IMR-90 (cell line): ENCODE data around the gene FAM20A. TPM values are rescaled to one million over a fixed set of nuclear protein-coding genes. Genes with fewer than 3 reads are reported as not detected.
A peak's percentile ranks its signal among the peaks of the same experiment; 100 is the strongest.

Source experiments
- ATAC-seq: fragments of 200-7000 bp; cut with Tn5 transposase; 2 replicates; pipeline ENCODE4 v1.9.1; 2020; ENCODE audit warnings: low read depth, mild to moderate bottlenecking, moderate library complexity
- BruUV-seq: library from RNA; stranded (reverse); fragments of 400-500 nt; replicated peaks from 2 replicates; lab custom pipeline; 2021; lab: Mats Ljungman, UMichigan
- CTCF ChIA-PET: fragments of 300-600 bp; formaldehyde crosslinking; extraction: SDS; loops from one replicate; lab custom pipeline; 2021; ENCODE audit warnings: antibody characterized with exemption; lab: Yijun Ruan, JAX
- POLR2A ChIA-PET: fragments of 300-600 bp; sonication (Branson Sonifier 250); formaldehyde crosslinking; loops from one replicate; lab custom pipeline; 2022; ENCODE audit warnings: antibody characterized with exemption; ENCODE audit not compliant: unreplicated experiment; lab: Charles Lee
- DNase-seq: peaks from one replicate; pipeline ENCODE4 v3.0.0; 2013
- H2AFZ ChIP-seq: replicated peaks from 2 replicates; pipeline ENCODE3; 2013; ENCODE audit warnings: low read length, mild to moderate bottlenecking; ENCODE audit not compliant: poor library complexity
- H2AK5ac ChIP-seq: 2 replicates; pipeline ENCODE4 v1.6.1; 2013; ENCODE audit warnings: low read depth, low read length, inconsistent platforms
- H2AK9ac ChIP-seq: replicated peaks from 2 replicates; pipeline ENCODE3; 2013; ENCODE audit warnings: mild to moderate bottlenecking, low read depth, low read length, moderate library complexity; ENCODE audit not compliant: poor library complexity
- H2BK120ac ChIP-seq: 2 replicates; pipeline ENCODE4 v1.6.1; 2013; ENCODE audit warnings: low read depth, low read length, inconsistent platforms
- H2BK15ac ChIP-seq: 3 replicates; pipeline ENCODE4 v1.6.1; 2013; ENCODE audit warnings: low read depth, low read length, inconsistent platforms
- H2BK20ac ChIP-seq: 2 replicates; pipeline ENCODE4 v1.6.1; 2013; ENCODE audit warnings: low read depth, mild to moderate bottlenecking, inconsistent platforms, low read length, moderate library complexity
- H2BK5ac ChIP-seq: 2 replicates; pipeline ENCODE4 v1.6.1; 2013; ENCODE audit warnings: mild to moderate bottlenecking, low read depth, low read length, inconsistent platforms; ENCODE audit not compliant: poor library complexity, severe bottlenecking
- H3K14ac ChIP-seq: replicated peaks from 2 replicates; pipeline ENCODE4 v1.6.1; 2013; ENCODE audit warnings: low read depth, low read length, inconsistent platforms
- H3K18ac ChIP-seq: 2 replicates; pipeline ENCODE4 v1.6.1; 2013; ENCODE audit warnings: low read depth, low read length, control low read depth
- H3K23ac ChIP-seq: 2 replicates; pipeline ENCODE4 v1.6.1; 2013; ENCODE audit warnings: low read depth, low read length, inconsistent platforms
- H3K27ac ChIP-seq: 2 replicates; pipeline ENCODE4 v1.5.1; 2013; ENCODE audit warnings: mild to moderate bottlenecking, control low read depth, low read length; ENCODE audit not compliant: insufficient read depth
- H3K27me3 ChIP-seq: 2 replicates; pipeline ENCODE4 v1.6.1; 2013; ENCODE audit warnings: low read length; ENCODE audit not compliant: control insufficient read depth, insufficient read depth
- H3K36me3 ChIP-seq: 2 replicates; pipeline ENCODE4 v1.6.1; 2013; ENCODE audit warnings: low read length, mixed read lengths; ENCODE audit not compliant: control insufficient read depth, insufficient read depth
- H3K4ac ChIP-seq: 2 replicates; pipeline ENCODE4 v1.6.1; 2013; ENCODE audit warnings: low read depth, low read length, inconsistent platforms
- H3K4me1 ChIP-seq: 2 replicates; pipeline ENCODE4 v1.6.1; 2013; ENCODE audit warnings: low read length, mixed read lengths; ENCODE audit not compliant: control insufficient read depth, insufficient read depth
- H3K4me2 ChIP-seq: 2 replicates; pipeline ENCODE4 v1.6.1; 2013; ENCODE audit warnings: low read depth, mild to moderate bottlenecking, control low read depth, low read length, moderate library complexity
- H3K4me3 ChIP-seq: 2 replicates; pipeline ENCODE4 v1.5.1; 2013; ENCODE audit warnings: low read depth, mild to moderate bottlenecking, control low read depth, low read length, moderate library complexity; ENCODE audit not compliant: insufficient read depth
- H3K56ac ChIP-seq: 2 replicates; pipeline ENCODE4 v1.6.1; 2013; ENCODE audit warnings: low read length, inconsistent platforms; ENCODE audit not compliant: insufficient read depth; ENCODE audit errors: extremely low read depth
- H3K79me1 ChIP-seq, 2 experiments: 2 replicates each; pipeline ENCODE4 v1.6.1; 2013; ENCODE audit warnings: low read length in 2 of 2, inconsistent platforms in 1 of 2, low read depth in 1 of 2
- H3K9ac ChIP-seq: 2 replicates; pipeline ENCODE4 v1.6.1; 2013; ENCODE audit warnings: low read depth, low read length, control low read depth
- H3K9me1 ChIP-seq: 2 replicates; pipeline ENCODE4 v1.6.1; 2013; ENCODE audit warnings: low read length, inconsistent platforms; ENCODE audit not compliant: insufficient read depth
- H3K9me3 ChIP-seq: 2 replicates; pipeline ENCODE4 v1.6.1; 2013; ENCODE audit warnings: low read length; ENCODE audit not compliant: control insufficient read depth, insufficient read depth
- H4K20me1 ChIP-seq: 2 replicates; pipeline ENCODE4 v1.6.1; 2013; ENCODE audit warnings: low read length, inconsistent platforms; ENCODE audit not compliant: insufficient read depth
- H4K5ac ChIP-seq: 2 replicates; pipeline ENCODE4 v1.6.1; 2013; ENCODE audit warnings: mild to moderate bottlenecking, low read depth, low read length, control low read depth
- H4K8ac ChIP-seq, 2 experiments: 2 replicates each; pipeline ENCODE4 v1.6.1; 2013; ENCODE audit warnings: low read depth in 2 of 2, low read length in 2 of 2, control low read depth in 1 of 2, inconsistent platforms in 1 of 2
- H4K91ac ChIP-seq: 2 replicates; pipeline ENCODE4 v1.6.1; 2013; ENCODE audit warnings: low read depth, low read length, inconsistent platforms; ENCODE audit not compliant: insufficient read depth
- BHLHE40 ChIP-seq: fragments of 150-350 bp; IDR thresholded peaks from 2 replicates; pipeline ENCODE4 v1.6.1; 2016; ENCODE audit warnings: mild to moderate bottlenecking, low read depth, low read length
- CEBPB ChIP-seq: IDR thresholded peaks from 2 replicates; pipeline ENCODE4 v1.6.1; 2012; ENCODE audit warnings: low read depth, low read length, improper control_type of control experiment
- CHD1 ChIP-seq: IDR thresholded peaks from 2 replicates; pipeline ENCODE4 v1.6.1; 2012; ENCODE audit warnings: low read depth, low read length, improper control_type of control experiment
- CTCF ChIP-seq: conservative IDR thresholded peaks from 2 replicates; pipeline ENCODE4 v1.5.1; 2012; ENCODE audit warnings: mild to moderate bottlenecking, low read depth, low read length, improper control_type of control experiment
- ELK1 ChIP-seq: fragments of 150-350 bp; IDR thresholded peaks from 2 replicates; pipeline ENCODE4 v1.6.1; 2016; ENCODE audit warnings: low read depth, mild to moderate bottlenecking, low read length, moderate library complexity, borderline replicate concordance
- FOS ChIP-seq: fragments of 150-350 bp; IDR thresholded peaks from 2 replicates; pipeline ENCODE4 v1.6.1; 2016; ENCODE audit warnings: low read depth, low read length
- MAFK ChIP-seq: IDR thresholded peaks from 2 replicates; pipeline ENCODE4 v1.6.1; 2012; ENCODE audit warnings: low read depth, low read length, improper control_type of control experiment
- MAZ ChIP-seq: IDR thresholded peaks from 2 replicates; pipeline ENCODE4 v1.6.1; 2012; ENCODE audit warnings: low read depth, mild to moderate bottlenecking, low read length, improper control_type of control experiment, moderate library complexity, borderline replicate concordance
- MXI1 ChIP-seq: IDR thresholded peaks from 2 replicates; pipeline ENCODE4 v1.6.1; 2012; ENCODE audit warnings: low read depth, mild to moderate bottlenecking, low read length, moderate library complexity, borderline replicate concordance
- NFE2L2 ChIP-seq: fragments of 150-350 bp; IDR thresholded peaks from 2 replicates; pipeline ENCODE4 v1.6.1; 2016; ENCODE audit warnings: low read depth, mild to moderate bottlenecking, low read length
- POLR2A ChIP-seq: IDR thresholded peaks from 2 replicates; pipeline ENCODE4 v1.6.1; 2012; ENCODE audit warnings: mild to moderate bottlenecking, low read depth, low read length
- RAD21 ChIP-seq: IDR thresholded peaks from 2 replicates; pipeline ENCODE4 v1.6.1; 2012; ENCODE audit warnings: low read length, improper control_type of control experiment
- RFX5 ChIP-seq: IDR thresholded peaks from 2 replicates; pipeline ENCODE4 v1.8.0; 2012; ENCODE audit warnings: low read depth, mild to moderate bottlenecking, low read length, moderate library complexity
- USF2 ChIP-seq: fragments of 150-350 bp; IDR thresholded peaks from 2 replicates; pipeline ENCODE4 v1.6.1; 2017; ENCODE audit warnings: mild to moderate bottlenecking, antibody characterized with exemption, low read length, low read depth
- WGBS, 2 experiments: methylation state at CpG; one replicate each; pipeline versions ENCODE4 v1.1.5 to v1.1.7; 2013; ENCODE audit warnings: missing lambda C conversion rate in 2 of 2; ENCODE audit not compliant: insufficient read length in 1 of 2; ENCODE audit errors: extremely low coverage in 2 of 2; 5-methylcytosine and 5-hydroxymethylcytosine counted together
- dilution Hi-C: fragments of 300-500 bp; cut with HindIII; formaldehyde crosslinking; loops from one replicate; pipeline ENCODE4 v1.14.3; 2018; ENCODE audit warnings: low sequenced_read_pairs; ENCODE audit not compliant: unreplicated experiment
- in situ Hi-C: fragments of 300-500 bp; cut with MboI; formaldehyde crosslinking; loops from 3 replicates; pipeline ENCODE4 v1.14.3; 2019; ENCODE audit warnings: low sequenced_read_pairs, inconsistent platforms, mixed read lengths
- intact Hi-C: fragments of 100-400 bp; cut with micrococcal nuclease; formaldehyde crosslinking; loops from 2 replicates; pipeline ENCODE4 v1.10.0; 2022
- polyA plus RNA-seq, 3 experiments: library from polyadenylated mRNA; depleted of rRNA; stranded (reverse); fragments of >200 nt; gene quantifications; 2 replicates each; pipeline ENCODE4 v1.2.3, GENCODE V29; 2012; ENCODE audit warnings: low replicate concordance in 1 of 3
- total RNA-seq: library from RNA; depleted of rRNA; stranded (reverse); fragments of >200 nt; gene quantifications from 2 replicates; pipeline ENCODE4 v1.2.3, GENCODE V29; 2012

The FAM20A gene
- total and polyA plus RNA-seq, 2 of the 4 experiments (the other 2 are of a cell fraction): not detected

- BruUV-seq: no TSS peak
- TF ChIP-seq CTCF (no peak), CHD1 (no peak), ELK1 (no peak), USF2 (no peak), RAD21 (no peak), BHLHE40 (no peak), NFE2L2 (no peak), MAZ (no peak), MAFK (no peak), RFX5 (no peak), FOS (no peak), CEBPB (no peak), POLR2A (no peak), MXI1 (no peak)
Measured at GRCh38 chr17:68600067-68600930, 868 bp downstream of the FAM20A start.

More at GRCh38 chr17:68600067-68600930, 868 bp downstream of the FAM20A start:
- Histone ChIP-seq H4K8ac (no peak overlapping the region), H3K4me3 (peak overlapping the region; percentile 2; the same call in 1 of the 2 replicates), H2AFZ (peak overlapping the region; percentile 53), H3K79me1 (no peaks in the 10 kb centered on the region), H4K20me1 (no peaks in the 10 kb centered on the region), H3K9ac (no peak overlapping the region), H2BK15ac (no peak overlapping the region), H3K27me3 (peaks cover 53% of the 10 kb centered on the region), H3K36me3 (no peaks in the 10 kb centered on the region), H3K18ac (no peak overlapping the region), H2BK120ac (no peak overlapping the region), H3K9me1 (no peaks in the 10 kb centered on the region), H2AK5ac (no peak overlapping the region), H3K23ac (no peak overlapping the region), H2BK5ac (no peak overlapping the region), H3K27ac (no peak overlapping the region), H3K56ac (no peak overlapping the region), H3K4me1 (no peaks in the 10 kb centered on the region; the same call in 1 of the 2 replicates), H2AK9ac (no peak overlapping the region), H4K5ac (no peak overlapping the region), H3K9me3 (0 out of 2 replicates have a peak, but pooled peaks cover 1% of the 10 kb centered on the region), H3K14ac (no peak overlapping the region), H4K91ac (no peak overlapping the region), H2BK20ac (no peak overlapping the region), H3K4ac (no peak overlapping the region), H3K4me2 (peak overlapping the region; percentile 70; the same call in 1 of the 2 replicates)
- ChIA-PET POLR2A (interaction anchor here (0.5 kb wide), 1 partner anchor 13 kb away, joined by 6 read pairs; no protein-coding TSS in a partner anchor), CTCF (interaction anchor here (0.5 kb wide), 1 partner anchor 13 kb away, joined by 3 read pairs; no protein-coding TSS in a partner anchor)
- DNase-seq (no peak), ATAC-seq (peak; percentile 74)
- 1% methylated on average over 45 of the region's 88 CpGs; no CpG with 5 or more reads in 1 of the 2 experiments for WGBS, 2 experiments
- intact Hi-C loops: no loop called here
- dilution Hi-C loops: no loop called here
- in situ Hi-C loops: no loop called here
